Lower lobe of right lung (tissue), 2 donors: ENCODE results near the gene KDM5B. TPM values are rescaled to one million over a fixed set of nuclear protein-coding genes. Genes with fewer than 3 reads are reported as not detected.

Experiments
- ATAC-seq, 2 donors: fragments of 200-7000 bp; cut with Tn5 transposase; one replicate each; pipeline ENCODE4 v1.9.1; 2020 to 2022; ENCODE audit warnings: mild to moderate bottlenecking in 2 of 2, moderate library complexity in 2 of 2
- DNase-seq: peaks from one replicate; pipeline ENCODE4 v3.0.0-alpha.2; 2020
- H3K27ac ChIP-seq: fragments of 200-600 bp; one replicate; pipeline ENCODE4 v1.8.0; 2022
- H3K27me3 ChIP-seq: fragments of 200-600 bp; one replicate; pipeline ENCODE4 v1.8.0; 2022; ENCODE audit warnings: low read depth
- H3K36me3 ChIP-seq: fragments of 200-600 bp; one replicate; pipeline ENCODE4 v1.8.0; 2022; ENCODE audit warnings: mild to moderate bottlenecking
- H3K4me1 ChIP-seq: fragments of 200-600 bp; one replicate; pipeline ENCODE4 v1.8.0; 2022
- H3K4me3 ChIP-seq: fragments of 200-600 bp; one replicate; pipeline ENCODE4 v1.8.0; 2022; ENCODE audit warnings: mild to moderate bottlenecking
- H3K9me3 ChIP-seq: fragments of 200-600 bp; one replicate; pipeline ENCODE4 v1.8.0; 2022
- intact Hi-C: fragments of 100-400 bp; cut with DNase I; formaldehyde crosslinking; loops from one replicate; pipeline ENCODE4 v1.11.0; 2022
- total RNA-seq: library from RNA; stranded (reverse); fragmentation: NEBNext Ultra II Directional; extraction: Animal tissue kit (Norgen Biotek cat#: 25700); gene quantifications from one replicate; pipeline ENCODE4 v1.2.1, GENCODE V29; 2021
- TF ChIP-seq, protein P1 (sequence below): fragments of 200-600 bp; IDR thresholded peaks from one replicate; pipeline ENCODE4 v1.8.0; 2022; ENCODE audit warnings: antibody characterized with exemption, mild to moderate bottlenecking
- donor health status: DM: no; HTN: yes; CAD: no; lungs with severe emphysema.

Gene KDM5B
- total RNA-seq, 1 donor from 2014 or later, result 48.9 TPM

DNA sequence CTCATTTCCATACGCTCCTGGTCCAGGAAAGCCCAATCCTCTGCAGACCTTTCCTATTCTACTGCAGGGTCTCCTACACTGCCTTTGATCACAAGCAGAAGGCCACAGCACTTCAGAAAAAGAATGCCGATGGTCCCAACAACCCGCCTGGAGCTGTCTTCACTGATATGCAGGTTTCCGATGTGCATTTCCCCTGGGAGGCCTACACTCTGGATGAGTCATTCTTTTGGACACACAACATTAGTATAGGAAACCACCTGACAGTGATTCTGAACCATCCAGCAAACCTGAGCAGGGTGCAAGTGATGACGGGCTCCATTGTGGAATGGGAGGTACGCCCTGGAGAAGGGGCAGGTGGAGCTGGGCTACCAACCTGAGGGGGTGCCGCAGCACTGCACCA is 17.5 kb upstream of the KDM5B start:
- Histone ChIP-seq H3K27me3 (no peaks in the 10 kb centered on the region), H3K36me3 (no peaks in the 10 kb centered on the region), H3K4me3 (no peak overlapping the region), H3K9me3 (no peaks in the 10 kb centered on the region), H3K4me1 (no peaks in the 10 kb centered on the region), H3K27ac (no peak overlapping the region)
- DNase-seq (no peak), ATAC-seq (no peak)
- TF ChIP-seq, protein P1, sequence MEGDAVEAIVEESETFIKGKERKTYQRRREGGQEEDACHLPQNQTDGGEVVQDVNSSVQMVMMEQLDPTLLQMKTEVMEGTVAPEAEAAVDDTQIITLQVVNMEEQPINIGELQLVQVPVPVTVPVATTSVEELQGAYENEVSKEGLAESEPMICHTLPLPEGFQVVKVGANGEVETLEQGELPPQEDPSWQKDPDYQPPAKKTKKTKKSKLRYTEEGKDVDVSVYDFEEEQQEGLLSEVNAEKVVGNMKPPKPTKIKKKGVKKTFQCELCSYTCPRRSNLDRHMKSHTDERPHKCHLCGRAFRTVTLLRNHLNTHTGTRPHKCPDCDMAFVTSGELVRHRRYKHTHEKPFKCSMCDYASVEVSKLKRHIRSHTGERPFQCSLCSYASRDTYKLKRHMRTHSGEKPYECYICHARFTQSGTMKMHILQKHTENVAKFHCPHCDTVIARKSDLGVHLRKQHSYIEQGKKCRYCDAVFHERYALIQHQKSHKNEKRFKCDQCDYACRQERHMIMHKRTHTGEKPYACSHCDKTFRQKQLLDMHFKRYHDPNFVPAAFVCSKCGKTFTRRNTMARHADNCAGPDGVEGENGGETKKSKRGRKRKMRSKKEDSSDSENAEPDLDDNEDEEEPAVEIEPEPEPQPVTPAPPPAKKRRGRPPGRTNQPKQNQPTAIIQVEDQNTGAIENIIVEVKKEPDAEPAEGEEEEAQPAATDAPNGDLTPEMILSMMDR, result no peak
- intact Hi-C loops, result no loop called here

DNA sequence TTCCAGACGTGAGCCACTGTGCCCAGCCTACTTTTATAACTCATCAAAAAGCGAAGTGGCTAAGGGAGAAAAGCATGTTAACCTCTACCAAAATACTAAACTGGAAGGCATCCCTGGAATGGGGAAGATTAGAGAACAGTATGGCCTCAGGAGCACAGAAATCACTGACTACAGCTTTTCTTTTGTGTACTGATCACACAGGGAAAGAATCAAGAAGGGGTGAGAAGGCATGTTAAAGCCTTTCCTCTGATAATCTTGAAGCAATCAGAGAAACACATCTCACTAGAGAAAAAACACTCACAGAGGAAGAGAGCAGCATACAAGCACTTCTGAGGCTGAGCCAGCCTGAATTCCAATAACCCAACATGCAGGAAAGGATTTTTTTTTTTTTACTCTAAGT is 13.2 kb upstream of the KDM5B start:
- TF ChIP-seq, protein P1, result no peak

DNA sequence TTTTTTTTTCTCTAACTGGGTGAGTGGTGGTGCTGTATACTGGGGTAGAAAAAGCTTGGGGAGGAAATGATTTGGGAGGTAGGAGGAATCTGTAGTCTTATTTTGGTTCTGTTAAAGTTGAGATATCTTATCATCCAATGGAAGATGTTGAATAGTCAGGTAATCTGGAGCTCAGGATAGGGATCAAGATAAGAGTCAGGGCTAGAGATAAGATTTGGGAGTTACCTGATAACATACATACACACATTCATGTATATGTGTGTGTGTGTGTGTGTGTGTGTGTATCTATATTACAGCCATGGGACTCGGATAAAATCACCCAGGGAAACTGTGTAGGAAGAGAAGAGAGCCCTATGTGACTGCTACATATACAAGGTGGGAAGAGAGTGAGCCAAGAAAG is 10.6 kb upstream of the KDM5B start:
- Histone ChIP-seq H3K27ac (no peak overlapping the region), H3K4me3 (no peak overlapping the region), H3K9me3 (no peaks in the 10 kb centered on the region), H3K4me1 (no peaks in the 10 kb centered on the region), H3K27me3 (no peaks in the 10 kb centered on the region), H3K36me3 (no peaks in the 10 kb centered on the region)
- TF ChIP-seq, protein P1, result no peak
- DNase-seq (no peak), ATAC-seq (no peak)
- intact Hi-C loops, result no loop called here

More for the DNA sequence above, 13.2 kb upstream of the KDM5B start:
- H3K4me1 ChIP-seq, result no peaks in the 10 kb centered on the region
- peak overlapping the region; percentile 4 for H3K27ac ChIP-seq
- ATAC-seq, result peak; percentile 12 to 50
- H3K9me3 ChIP-seq, result no peaks in the 10 kb centered on the region
- H3K4me3 ChIP-seq, result no peak overlapping the region
- no peak for DNase-seq
- intact Hi-C loops, result no loop called here
- no peaks in the 10 kb centered on the region for H3K27me3 ChIP-seq
- no peaks in the 10 kb centered on the region for H3K36me3 ChIP-seq

DNA sequence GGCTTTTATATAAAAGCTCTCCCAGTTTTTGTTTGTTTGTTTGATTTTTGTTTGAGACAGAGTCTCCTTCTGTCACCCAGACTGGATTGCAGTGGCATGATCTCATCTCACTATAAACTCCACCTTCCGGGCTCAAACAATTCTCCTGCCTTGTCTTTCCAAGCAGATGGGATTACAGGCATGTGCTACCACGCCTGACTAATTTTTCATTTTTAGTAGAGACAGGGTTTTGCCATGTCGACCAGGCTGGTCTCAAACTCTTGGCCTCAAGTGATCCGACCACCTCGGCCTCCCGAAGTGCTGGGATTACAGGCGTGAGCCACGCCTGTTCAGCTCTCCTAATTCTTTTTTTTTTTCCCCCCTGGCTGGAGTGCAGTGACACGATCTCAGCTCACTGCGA is 6.9 kb upstream of the KDM5B start:
- TF ChIP-seq, protein P1, result no peak
- Histone ChIP-seq H3K36me3 (no peaks in the 10 kb centered on the region), H3K4me1 (peaks cover 10% of the 10 kb centered on the region), H3K9me3 (no peaks in the 10 kb centered on the region), H3K27ac (no peak overlapping the region), H3K4me3 (no peak overlapping the region), H3K27me3 (no peaks in the 10 kb centered on the region)
- DNase-seq (no peak), ATAC-seq (no peak)
- intact Hi-C loops, result no loop called here

DNA sequence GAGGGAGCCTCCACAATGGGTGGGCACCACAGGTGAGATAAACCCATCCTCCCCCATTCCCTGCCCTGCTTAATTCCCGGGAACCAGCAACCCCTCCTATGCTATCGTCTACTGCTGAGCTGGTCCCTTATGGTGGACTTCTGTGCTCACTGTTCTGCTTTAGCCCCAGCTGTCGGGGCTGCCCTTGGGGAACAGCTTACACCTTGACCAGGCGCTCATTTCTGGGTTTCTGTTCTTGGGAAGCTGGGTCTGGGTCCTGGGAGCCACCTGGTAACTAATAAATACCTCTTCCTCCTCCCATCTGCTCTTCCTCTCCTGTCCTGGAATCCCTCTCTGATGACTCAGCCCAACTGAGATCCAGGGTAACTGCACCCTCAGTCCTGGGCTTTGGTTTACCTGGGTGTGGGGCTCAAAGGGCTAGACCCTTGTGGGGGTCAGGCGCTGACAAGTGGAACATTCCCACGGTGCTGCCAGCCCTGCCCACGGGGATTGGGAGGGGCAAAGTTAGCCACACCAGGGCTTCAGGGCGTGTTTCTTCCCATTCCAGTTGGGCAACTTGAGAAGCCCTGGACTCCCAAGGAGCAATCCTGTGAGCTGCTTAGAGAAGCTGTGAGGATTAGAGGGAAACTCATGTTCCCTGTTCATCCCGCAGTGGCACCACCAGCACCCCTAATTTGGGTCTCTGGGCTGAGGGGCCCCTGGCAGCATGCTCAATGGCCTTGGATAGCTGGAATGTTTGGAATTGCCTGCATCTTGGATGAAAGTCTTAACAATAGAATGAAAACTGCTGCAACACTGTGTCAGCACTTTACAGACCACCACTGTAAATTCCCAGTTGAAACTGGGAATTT is 4.2 kb upstream of the KDM5B start:
- intact Hi-C loops, result no loop called here
- TF ChIP-seq, protein P1, result no peak
- H3K4me1 ChIP-seq, result peaks cover 22% of the 10 kb centered on the region
- no peaks in the 10 kb centered on the region for H3K9me3 ChIP-seq
- H3K27me3 ChIP-seq, result no peaks in the 10 kb centered on the region
- no peak overlapping the region for H3K4me3 ChIP-seq
- ATAC-seq (no peak), DNase-seq (no peak)
- no peaks in the 10 kb centered on the region for H3K36me3 ChIP-seq
- no peak overlapping the region for H3K27ac ChIP-seq
